AG09309 (cell line): ENCODE data around the gene MUCL3.
"Not testable (repeated sequence)": the region's sequence is repeated elsewhere in the genome, so short reads cannot be mapped to it uniquely, and the experiment has no call there.

Experiments used
- DNase-seq: peaks from one replicate; pipeline ENCODE4 v3.0.0-alpha.2; 2010; ENCODE audit warnings: low read depth
- H3K4me3 ChIP-seq: 2 replicates; pipeline ENCODE4 v1.5.1; 2011; ENCODE audit warnings: mild to moderate bottlenecking, low read depth, low read length, moderate library complexity; ENCODE audit not compliant: control insufficient read depth
- CTCF ChIP-seq: IDR thresholded peaks from 2 replicates; pipeline ENCODE4 v1.5.1; 2011; ENCODE audit warnings: mild to moderate bottlenecking, low read depth, low read length, inconsistent platforms; ENCODE audit not compliant: insufficient read depth, control insufficient read depth; ENCODE audit errors: missing control alignments

MUCL3 gene

GRCh38 chr6:30987304-30987703, 46.5 kb downstream of the MUCL3 start:
- TF ChIP-seq CTCF, result no peak
- no peak overlapping the region for H3K4me3 ChIP-seq
- DNase-seq, result no peak

GRCh38 chr6:30988209-30988825, 47.5 kb downstream of the MUCL3 start:
- H3K4me3 ChIP-seq, result no peak overlapping the region
- no peak for DNase-seq
- TF ChIP-seq CTCF, result no peak

GRCh38 chr6:30990422-30991086, 49.8 kb downstream of the MUCL3 start:
- DNase-seq, result no peak
- TF ChIP-seq CTCF, result no peak
- no peak overlapping the region for H3K4me3 ChIP-seq

- no peak for TF ChIP-seq CTCF
- no peak overlapping the region for H3K4me3 ChIP-seq
- DNase-seq, result no peak
Observed at GRCh38 chr6:30991891-30992290, 51.1 kb downstream of the MUCL3 start.

- no peak overlapping the region for H3K4me3 ChIP-seq
- no peak for TF ChIP-seq CTCF
- no peak for DNase-seq
Observed at GRCh38 chr6:30997301-30997700, 56.5 kb downstream of the MUCL3 start.

- no peak overlapping the region for H3K4me3 ChIP-seq
- no peak for TF ChIP-seq CTCF
- no peak for DNase-seq
Observed at GRCh38 chr6:30998785-30999184, 58.0 kb downstream of the MUCL3 start.

- not testable (repeated sequence) for H3K4me3 ChIP-seq, DNase-seq
Observed at GRCh38 chr6:31000067-31000860, 59.5 kb downstream of the MUCL3 start.
